EH (cell line): ENCODE data around the gene WNK3.

ENCODE experiments used
- DNase-seq: peaks from one replicate; pipeline ENCODE4 v3.0.0-alpha.2; 2015; ENCODE audit warnings: low read depth

The WNK3 gene

DNA sequence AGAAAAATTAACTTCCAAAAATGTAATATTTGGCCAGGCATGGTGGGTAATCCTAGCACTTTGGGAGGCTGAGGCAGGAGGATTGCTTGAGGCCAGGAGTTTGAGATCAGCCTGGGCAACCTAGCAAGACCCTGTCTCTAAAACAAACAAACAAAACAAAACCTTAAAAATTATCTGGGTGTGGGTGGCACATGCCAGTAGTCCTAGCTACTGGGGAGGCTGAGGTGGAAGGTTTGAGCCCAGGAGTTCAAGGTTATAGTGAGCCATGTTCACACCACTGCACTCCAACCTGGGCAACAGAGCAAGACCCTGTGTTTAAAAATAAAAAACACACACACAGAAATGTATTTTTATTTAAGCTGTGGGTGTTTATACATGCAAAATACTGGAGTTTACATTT, 186.8 kb downstream of the WNK3 start:
- no peak for DNase-seq

DNA sequence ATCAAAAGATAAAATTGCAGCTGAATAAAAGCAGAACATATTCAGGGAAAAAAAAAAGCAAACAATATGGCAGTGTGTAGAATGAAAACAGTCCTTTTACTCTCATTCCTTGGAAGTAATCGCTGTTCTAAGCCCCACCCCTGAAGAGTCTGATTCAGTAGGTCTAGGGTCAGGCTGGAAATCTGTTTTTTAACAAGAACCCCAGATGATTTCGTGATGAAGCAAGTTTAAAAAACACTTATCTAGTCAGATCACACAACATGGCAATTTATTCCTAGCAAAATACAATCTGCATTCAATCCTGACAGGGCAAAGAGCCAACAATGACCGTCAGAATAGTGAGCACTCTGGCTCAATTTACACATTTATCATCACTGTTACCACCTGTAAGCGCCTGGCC, 190.9 kb downstream of the WNK3 start:
- DNase-seq, result peak; percentile 14

DNA sequence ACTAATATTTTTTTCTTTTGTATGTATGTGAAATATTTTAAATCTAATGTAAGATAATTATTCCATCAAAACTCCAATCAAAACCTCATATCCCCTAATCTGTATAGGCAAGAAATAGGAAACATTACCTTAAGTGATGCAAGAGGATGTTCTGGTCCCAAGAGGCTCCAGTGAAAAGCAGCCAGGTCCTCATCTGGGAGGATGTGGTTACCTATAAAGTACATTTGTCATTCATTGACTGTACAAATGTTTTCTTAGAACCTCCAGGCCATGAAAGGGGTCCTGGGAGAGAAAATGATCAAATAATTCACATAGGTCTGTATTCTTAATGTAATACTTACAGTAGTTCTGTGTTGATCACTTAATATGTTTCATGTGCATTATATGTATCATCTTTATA, 200.3 kb downstream of the WNK3 start:
- DNase-seq, result no peak
